ENCODE results near the gene IL15RA.

GRCh38 chr10:6009150-6009549 lies 31.8 kb upstream of the IL15RA start:
- TF ChIP-seq CTCF (IDR thresholded peaks at IDR 0.05; ENCODE audit: insufficient read depth, low read length) (no peak), GABPA (IDR thresholded peaks at IDR 0.05; ENCODE audit: low read depth) (no peak), REST (IDR thresholded peaks at IDR 0.05; ENCODE audit: insufficient replicate concordance, low read depth) (no peak), POLR2AphosphoS5 (IDR thresholded peaks at IDR 0.05; ENCODE audit: low read depth) (no peak)
